Tibial artery (tissue), 4 donors: ENCODE data around the gene KMT2A.

Experiments used
- DNase-seq, 2 donors: peaks; one replicate each; pipeline ENCODE4 v3.0.0-alpha.2; 2019
- H3K27ac ChIP-seq, 2 donors: fragments of 200-600 bp; sonication (generic) in 1 of 2; 1 replicate in 1 of 2; 2 replicates in 1 of 2; pipeline ENCODE4 v1.5.1; 2018 to 2019; ENCODE audit warnings: mild to moderate bottlenecking in 1 of 2
- H3K27me3 ChIP-seq, 2 donors: fragments of 200-600 bp; sonication (generic) in 1 of 2; one replicate each; pipeline versions ENCODE4 v1.5.1 to v1.6.0; 2016 to 2019
- H3K36me3 ChIP-seq, 3 donors: fragments of 200-600 bp; sonication (generic) in 2 of 3; one replicate each; pipeline ENCODE4 v1.5.1; 2016 to 2019; ENCODE audit warnings: mild to moderate bottlenecking in 2 of 3
- H3K4me1 ChIP-seq, 4 donors: fragments of 200-600 bp; sonication (generic) in 2 of 4; 1 replicate in 3 of 4; 2 replicates in 1 of 4; pipeline ENCODE4 v1.5.1; 2016 to 2019
- H3K4me3 ChIP-seq, 2 donors: fragments of 200-600 bp; sonication (generic) in 1 of 2; 1 replicate in 1 of 2; 2 replicates in 1 of 2; pipeline ENCODE4 v1.5.1; 2018 to 2019; ENCODE audit warnings: mild to moderate bottlenecking in 2 of 2
- H3K9me3 ChIP-seq, 3 donors: fragments of 200-600 bp; sonication (generic) in 1 of 3; one replicate each; pipeline ENCODE4 v1.5.1; 2016 to 2019
- intact Hi-C: fragments of 100-400 bp; cut with DNase I; formaldehyde crosslinking; loops from one replicate; pipeline ENCODE4 v1.15.0; 2023; ENCODE audit warnings: low total_unique reads
- TF ChIP-seq, protein P1 (sequence below), 2 experiments: fragments of 200-600 bp in 1 of 2; fragments of 450-650 bp in 1 of 2; IDR thresholded peaks; one replicate each; pipeline ENCODE4 v1.5.1; 2017 to 2019; ENCODE audit warnings: antibody characterized with exemption in 2 of 2, mild to moderate bottlenecking in 1 of 2, moderate library complexity in 1 of 2

KMT2A gene

DNA sequence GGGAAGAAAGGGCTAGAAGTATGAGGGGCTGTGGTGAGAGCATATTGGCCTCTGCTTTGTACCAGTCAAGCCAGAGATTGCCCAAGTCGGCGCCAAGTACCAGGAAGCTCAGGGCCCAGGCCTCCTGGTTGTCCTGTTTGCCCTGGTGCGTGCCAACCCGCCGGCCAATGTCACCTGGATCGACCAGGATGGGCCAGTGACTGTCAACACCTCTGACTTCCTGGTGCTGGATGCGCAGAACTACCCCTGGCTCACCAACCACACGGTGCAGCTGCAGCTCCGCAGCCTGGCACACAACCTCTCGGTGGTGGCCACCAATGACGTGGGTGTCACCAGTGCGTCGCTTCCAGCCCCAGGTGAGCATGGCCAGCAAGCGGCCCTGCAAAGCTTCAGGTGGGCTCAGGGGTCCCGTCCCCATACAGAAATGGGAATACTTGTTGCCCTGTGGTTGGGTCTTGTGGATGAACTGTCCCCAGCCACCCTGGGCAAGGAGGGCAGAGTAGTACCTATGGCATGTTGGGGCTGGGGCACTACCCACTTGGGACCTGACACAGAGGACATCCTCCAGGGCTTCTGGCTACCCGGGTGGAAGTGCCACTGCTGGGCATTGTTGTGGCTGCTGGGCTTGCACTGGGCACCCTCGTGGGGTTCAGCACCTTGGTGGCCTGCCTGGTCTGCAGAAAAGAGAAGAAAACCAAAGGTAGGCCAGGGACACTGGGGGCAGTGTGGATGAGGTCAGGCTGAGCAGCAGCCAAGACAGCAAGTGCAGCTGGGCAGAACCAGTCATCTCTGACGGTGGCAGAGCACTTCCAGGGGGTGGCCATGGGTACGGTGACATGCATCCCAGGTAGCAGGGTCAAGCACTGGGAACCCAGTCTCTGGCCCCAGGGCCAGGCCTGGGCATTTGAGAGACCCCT lies 96.8 kb downstream of the KMT2A start:
- no peaks in the 10 kb centered on the region for H3K9me3 ChIP-seq
- no peak overlapping the region for H3K4me3 ChIP-seq
- no peak for DNase-seq
- TF ChIP-seq, protein P1, sequence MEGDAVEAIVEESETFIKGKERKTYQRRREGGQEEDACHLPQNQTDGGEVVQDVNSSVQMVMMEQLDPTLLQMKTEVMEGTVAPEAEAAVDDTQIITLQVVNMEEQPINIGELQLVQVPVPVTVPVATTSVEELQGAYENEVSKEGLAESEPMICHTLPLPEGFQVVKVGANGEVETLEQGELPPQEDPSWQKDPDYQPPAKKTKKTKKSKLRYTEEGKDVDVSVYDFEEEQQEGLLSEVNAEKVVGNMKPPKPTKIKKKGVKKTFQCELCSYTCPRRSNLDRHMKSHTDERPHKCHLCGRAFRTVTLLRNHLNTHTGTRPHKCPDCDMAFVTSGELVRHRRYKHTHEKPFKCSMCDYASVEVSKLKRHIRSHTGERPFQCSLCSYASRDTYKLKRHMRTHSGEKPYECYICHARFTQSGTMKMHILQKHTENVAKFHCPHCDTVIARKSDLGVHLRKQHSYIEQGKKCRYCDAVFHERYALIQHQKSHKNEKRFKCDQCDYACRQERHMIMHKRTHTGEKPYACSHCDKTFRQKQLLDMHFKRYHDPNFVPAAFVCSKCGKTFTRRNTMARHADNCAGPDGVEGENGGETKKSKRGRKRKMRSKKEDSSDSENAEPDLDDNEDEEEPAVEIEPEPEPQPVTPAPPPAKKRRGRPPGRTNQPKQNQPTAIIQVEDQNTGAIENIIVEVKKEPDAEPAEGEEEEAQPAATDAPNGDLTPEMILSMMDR (IDR thresholded peaks at IDR 0.05) = no peak
- H3K36me3 ChIP-seq = peaks cover 0 to 34% (median 10%) of the 10 kb centered on the region in 3 donors
- no peak overlapping the region for H3K27ac ChIP-seq
- H3K4me1 ChIP-seq = peaks cover 0 to 29% (median 19%) of the 10 kb centered on the region in 4 donors
- H3K27me3 ChIP-seq = no peaks in the 10 kb centered on the region
- intact Hi-C loops = no loop called here

DNA sequence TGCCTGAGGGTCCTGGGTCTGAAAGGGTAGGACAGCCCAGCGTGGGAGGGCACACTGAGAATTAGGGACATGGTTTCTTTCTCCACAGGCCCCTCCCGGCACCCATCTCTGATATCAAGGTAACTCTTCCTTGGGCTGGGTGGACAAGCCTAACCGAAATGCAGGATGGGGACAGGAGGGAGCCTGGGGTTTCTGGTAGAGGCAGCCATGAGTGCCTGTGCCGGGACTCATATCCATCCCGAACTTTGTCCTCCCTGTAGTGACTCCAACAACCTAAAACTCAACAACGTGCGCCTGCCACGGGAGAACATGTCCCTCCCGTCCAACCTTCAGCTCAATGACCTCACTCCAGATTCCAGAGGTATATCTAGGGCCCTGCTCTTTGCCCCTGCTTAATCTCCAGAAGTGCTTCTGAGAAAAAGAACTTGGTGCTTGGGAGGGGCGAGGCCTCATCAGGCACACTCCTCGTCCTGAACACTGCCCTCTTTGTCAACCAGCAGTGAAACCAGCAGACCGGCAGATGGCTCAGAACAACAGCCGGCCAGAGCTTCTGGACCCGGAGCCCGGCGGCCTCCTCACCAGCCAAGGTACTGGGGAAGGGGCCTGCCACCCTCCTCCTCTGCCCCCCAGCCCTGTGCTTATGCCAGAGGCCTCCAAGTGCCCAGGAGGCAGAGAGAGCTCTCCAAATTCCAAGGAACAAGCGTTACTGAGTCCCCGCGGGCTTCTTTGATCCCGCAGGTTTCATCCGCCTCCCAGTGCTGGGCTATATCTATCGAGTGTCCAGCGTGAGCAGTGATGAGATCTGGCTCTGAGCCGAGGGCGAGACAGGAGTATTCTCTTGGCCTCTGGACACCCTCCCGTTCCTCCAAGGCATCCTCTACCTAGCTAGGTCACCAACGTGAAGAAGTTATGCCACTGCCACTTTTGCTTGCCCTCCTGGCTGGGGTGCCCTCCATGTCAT lies 97.8 kb downstream of the KMT2A start:
- H3K27ac ChIP-seq = no peak overlapping the region
- DNase-seq = no peak
- intact Hi-C loops = no loop called here

DNA sequence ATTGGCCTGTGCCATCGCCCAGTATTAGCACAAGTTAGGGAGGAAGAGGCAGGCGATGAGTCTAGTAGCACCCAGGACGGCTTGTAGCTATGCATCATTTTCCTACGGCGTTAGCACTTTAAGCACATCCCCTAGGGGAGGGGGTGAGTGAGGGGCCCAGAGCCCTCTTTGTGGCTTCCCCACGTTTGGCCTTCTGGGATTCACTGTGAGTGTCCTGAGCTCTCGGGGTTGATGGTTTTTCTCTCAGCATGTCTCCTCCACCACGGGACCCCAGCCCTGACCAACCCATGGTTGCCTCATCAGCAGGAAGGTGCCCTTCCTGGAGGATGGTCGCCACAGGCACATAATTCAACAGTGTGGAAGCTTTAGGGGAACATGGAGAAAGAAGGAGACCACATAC lies 99.0 kb downstream of the KMT2A start:
- H3K4me3 ChIP-seq = no peak overlapping the region
- H3K36me3 ChIP-seq = peaks cover 0 to 34% (median 10%) of the 10 kb centered on the region in 3 donors
- no peak overlapping the region for H3K27ac ChIP-seq
- H3K27me3 ChIP-seq = no peaks in the 10 kb centered on the region
- intact Hi-C loops = no loop called here
- H3K4me1 ChIP-seq = peaks cover 0 to 25% (median 11%) of the 10 kb centered on the region in 4 donors
- no peak for DNase-seq
- H3K9me3 ChIP-seq = no peaks in the 10 kb centered on the region
- TF ChIP-seq, protein P1 (IDR thresholded peaks at IDR 0.05) = no peak

More for the DNA sequence above, 97.8 kb downstream of the KMT2A start:
- Histone ChIP-seq H3K4me3 (no peak overlapping the region), H3K27me3 (no peaks in the 10 kb centered on the region), H3K4me1 (peaks cover 0 to 34% (median 18%) of the 10 kb centered on the region in 4 donors), H3K9me3 (no peaks in the 10 kb centered on the region), H3K36me3 (peaks cover 0 to 34% (median 10%) of the 10 kb centered on the region in 3 donors)
- TF ChIP-seq, protein P1 (IDR thresholded peaks at IDR 0.05) = no peak

DNA sequence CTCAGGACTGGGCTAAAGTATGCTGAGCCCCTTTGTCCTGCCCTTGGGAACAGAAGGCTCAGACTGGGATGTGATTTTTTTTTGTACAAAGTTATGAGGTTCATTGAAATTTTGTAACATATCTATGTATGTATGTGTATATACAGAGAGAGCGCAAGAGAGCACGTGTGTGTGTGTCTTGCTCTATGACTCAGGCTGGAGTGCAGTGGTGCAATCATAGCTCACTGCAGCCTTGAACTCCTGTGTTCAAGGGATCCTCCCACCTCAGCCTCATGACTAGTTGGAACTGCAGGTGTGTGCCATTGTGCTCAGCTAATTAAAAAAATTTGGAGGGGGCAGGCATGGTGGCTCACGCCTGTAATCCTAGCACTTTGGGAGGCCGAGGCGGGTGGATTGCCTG lies 100.4 kb downstream of the KMT2A start:
- no peak for DNase-seq
- no peak overlapping the region for H3K4me3 ChIP-seq

More for the DNA sequence above, 100.4 kb downstream of the KMT2A start:
- TF ChIP-seq, protein P1 (IDR thresholded peaks at IDR 0.05) = no peak
- H3K9me3 ChIP-seq = no peaks in the 10 kb centered on the region
- H3K36me3 ChIP-seq = peaks cover 0 to 40% (median 12%) of the 10 kb centered on the region in 3 donors
- no peak overlapping the region for H3K27ac ChIP-seq
- peaks cover 0 to 21% (median 7%) of the 10 kb centered on the region in 4 donors for H3K4me1 ChIP-seq
- intact Hi-C loops = no loop called here
- H3K27me3 ChIP-seq = no peaks in the 10 kb centered on the region
